ENCODE data around the gene MBD6.
A peak's percentile ranks its signal among the peaks of the same experiment; 100 is the strongest.
"Not testable (repeated sequence)": the region's sequence is repeated elsewhere in the genome, so short reads cannot be mapped to it uniquely, and the experiment has no call there.

MBD6 gene

GRCh38 chr12:57490126-57490525 lies 32.5 kb upstream of the MBD6 start:
- Histone ChIP-seq H3F3A (ENCODE audit: insufficient read depth, low read length) (0 out of 2 replicates have a peak, but pooled peaks cover 9% of the 10 kb centered on the region), H3K9ac (ENCODE audit: low read length) (no peak overlapping the region), H3K4me2 (ENCODE audit: low read depth, low read length) (no peak overlapping the region), H3K36me3 (replicated peaks; ENCODE audit: insufficient read depth, low read length) (peaks cover 16% of the 10 kb centered on the region; the same call in 1 of the 2 replicates), H4K20me1 (ENCODE audit: insufficient read depth, low read length) (no peaks in the 10 kb centered on the region), H3K27ac (ENCODE audit: low read length) (no peak overlapping the region), H3K27me3 (replicated peaks; ENCODE audit: insufficient read depth, low read length) (no peaks in the 10 kb centered on the region), H3K79me2 (ENCODE audit: low read length) (peaks cover 41% of the 10 kb centered on the region), H3K4me3 (ENCODE audit: low read length) (no peak overlapping the region), H3K9me2 (replicated peaks; ENCODE audit: insufficient read depth, low read length) (no peaks in the 10 kb centered on the region), H2AFZ (ENCODE audit: low read length) (no peak overlapping the region), H3K9me3 (replicated peaks; ENCODE audit: insufficient read depth, low read length) (no peaks in the 10 kb centered on the region), H3K4me1 (ENCODE audit: low read length) (peaks cover 14% of the 10 kb centered on the region)
- DNase-seq: no peak
- TF ChIP-seq EZH2phosphoT487 (IDR thresholded peaks at IDR 0.05; ENCODE audit: low read length) (no peak), EZH2 (optimal IDR thresholded peaks at IDR 0.05; ENCODE audit: low read depth, low read length) (no peak)
- TF ChIP-seq, protein P1, sequence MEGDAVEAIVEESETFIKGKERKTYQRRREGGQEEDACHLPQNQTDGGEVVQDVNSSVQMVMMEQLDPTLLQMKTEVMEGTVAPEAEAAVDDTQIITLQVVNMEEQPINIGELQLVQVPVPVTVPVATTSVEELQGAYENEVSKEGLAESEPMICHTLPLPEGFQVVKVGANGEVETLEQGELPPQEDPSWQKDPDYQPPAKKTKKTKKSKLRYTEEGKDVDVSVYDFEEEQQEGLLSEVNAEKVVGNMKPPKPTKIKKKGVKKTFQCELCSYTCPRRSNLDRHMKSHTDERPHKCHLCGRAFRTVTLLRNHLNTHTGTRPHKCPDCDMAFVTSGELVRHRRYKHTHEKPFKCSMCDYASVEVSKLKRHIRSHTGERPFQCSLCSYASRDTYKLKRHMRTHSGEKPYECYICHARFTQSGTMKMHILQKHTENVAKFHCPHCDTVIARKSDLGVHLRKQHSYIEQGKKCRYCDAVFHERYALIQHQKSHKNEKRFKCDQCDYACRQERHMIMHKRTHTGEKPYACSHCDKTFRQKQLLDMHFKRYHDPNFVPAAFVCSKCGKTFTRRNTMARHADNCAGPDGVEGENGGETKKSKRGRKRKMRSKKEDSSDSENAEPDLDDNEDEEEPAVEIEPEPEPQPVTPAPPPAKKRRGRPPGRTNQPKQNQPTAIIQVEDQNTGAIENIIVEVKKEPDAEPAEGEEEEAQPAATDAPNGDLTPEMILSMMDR (IDR thresholded peaks at IDR 0.05; ENCODE audit: low read length): no peak

DNA sequence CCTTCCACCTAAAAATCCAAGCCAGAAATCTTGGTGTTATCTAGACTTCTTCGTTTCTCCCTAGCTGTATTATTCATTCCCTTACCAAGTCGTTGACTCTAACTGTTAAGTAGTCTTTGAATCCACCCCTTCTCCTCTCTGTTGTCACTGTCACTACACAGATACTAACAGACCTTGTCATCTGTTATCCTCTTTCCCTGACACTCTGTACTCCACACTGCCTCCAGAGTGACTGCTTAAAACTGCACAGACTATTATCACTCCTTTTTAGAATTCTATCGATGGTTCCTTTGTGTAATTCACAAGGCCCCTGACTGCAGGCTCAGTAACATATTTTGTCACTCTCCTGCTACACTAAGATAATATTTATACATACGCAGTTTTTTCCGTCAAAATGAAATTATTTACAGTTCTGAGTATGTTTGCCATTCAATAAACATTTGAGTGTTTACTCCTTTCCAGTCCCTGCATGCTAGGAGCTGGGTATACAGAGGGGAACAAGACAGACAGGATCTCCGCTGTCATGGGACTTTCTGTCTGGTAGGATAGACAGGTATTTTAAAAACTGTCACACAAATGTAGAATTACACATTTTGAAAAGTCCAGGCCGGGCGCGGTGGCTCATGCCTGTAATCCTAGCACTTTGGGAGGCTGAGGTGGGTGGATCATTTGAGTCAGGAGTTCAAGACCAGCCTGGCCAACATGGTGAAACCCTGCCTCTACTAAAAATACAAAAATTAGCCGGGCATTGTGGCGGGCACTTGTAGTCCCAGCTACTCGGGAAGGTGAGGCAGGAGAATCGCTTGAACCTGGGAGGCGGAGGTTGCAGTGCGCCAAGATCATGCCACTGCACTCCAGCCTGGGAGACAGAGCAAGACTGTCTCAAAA lies 31.0 kb upstream of the MBD6 start:
- H3K4me2 ChIP-seq (ENCODE audit: low read depth, low read length): no peak overlapping the region
- H3K4me3 ChIP-seq (ENCODE audit: low read length): no peak overlapping the region
- H3F3A ChIP-seq (ENCODE audit: insufficient read depth, low read length): 0 out of 2 replicates have a peak, but pooled peaks cover 9% of the 10 kb centered on the region
- TF ChIP-seq, protein P1 (IDR thresholded peaks at IDR 0.05; ENCODE audit: low read length): peak; percentile 11; the same call in 1 of the 2 replicates
- no peak for TF ChIP-seq EZH2 (optimal IDR thresholded peaks at IDR 0.05; ENCODE audit: low read depth, low read length)
- H2AFZ ChIP-seq (ENCODE audit: low read length): no peak overlapping the region
- no peaks in the 10 kb centered on the region for H3K27me3 ChIP-seq (replicated peaks; ENCODE audit: insufficient read depth, low read length)
- no peaks in the 10 kb centered on the region for H3K9me3 ChIP-seq (replicated peaks; ENCODE audit: insufficient read depth, low read length)
- no peak overlapping the region for H3K9ac ChIP-seq (ENCODE audit: low read length)
- no peaks in the 10 kb centered on the region for H3K9me2 ChIP-seq (replicated peaks; ENCODE audit: insufficient read depth, low read length)
- H3K4me1 ChIP-seq (ENCODE audit: low read length): peaks cover 14% of the 10 kb centered on the region
- H3K27ac ChIP-seq (ENCODE audit: low read length): no peak overlapping the region
- H3K79me2 ChIP-seq (ENCODE audit: low read length): peaks cover 41% of the 10 kb centered on the region
- no peak for DNase-seq
- peaks cover 16% of the 10 kb centered on the region; the same call in 1 of the 2 replicates for H3K36me3 ChIP-seq (replicated peaks; ENCODE audit: insufficient read depth, low read length)
- no peaks in the 10 kb centered on the region for H4K20me1 ChIP-seq (ENCODE audit: insufficient read depth, low read length)

GRCh38 chr12:57495051-57495701 lies 27.4 kb upstream of the MBD6 start:
- H3K9ac ChIP-seq (ENCODE audit: low read length); H3K27me3 ChIP-seq (replicated peaks; ENCODE audit: insufficient read depth, low read length); H3K4me1 ChIP-seq (ENCODE audit: low read length); H2AFZ ChIP-seq (ENCODE audit: low read length); H3F3A ChIP-seq (ENCODE audit: insufficient read depth, low read length); H3K9me2 ChIP-seq (replicated peaks; ENCODE audit: insufficient read depth, low read length); H4K20me1 ChIP-seq (ENCODE audit: insufficient read depth, low read length); H3K4me3 ChIP-seq (ENCODE audit: low read length); H3K27ac ChIP-seq (ENCODE audit: low read length); H3K9me3 ChIP-seq (replicated peaks; ENCODE audit: insufficient read depth, low read length); DNase-seq; H3K4me2 ChIP-seq (ENCODE audit: low read depth, low read length): not testable (repeated sequence)
- Histone ChIP-seq H3K36me3 (replicated peaks; ENCODE audit: insufficient read depth, low read length) (peaks cover 14% of the 10 kb centered on the region), H3K79me2 (ENCODE audit: low read length) (peaks cover 13% of the 10 kb centered on the region)

Data from MM.1S (cell line).